Stimulated activated CD4-positive, alpha-beta T cell treated with anti-CD3 and anti-CD28 coated beads, TNF-alpha, amount 100 ng/mL, for 48 hours (primary cell): Measurements from ENCODE around the gene AHSG.

Experiments used
- DNase-seq, 3 donors: peaks; one replicate each; pipeline ENCODE4 v3.0.0-alpha.2; 2020; ENCODE audit warnings: low read depth in 3 of 3

AHSG gene

DNA sequence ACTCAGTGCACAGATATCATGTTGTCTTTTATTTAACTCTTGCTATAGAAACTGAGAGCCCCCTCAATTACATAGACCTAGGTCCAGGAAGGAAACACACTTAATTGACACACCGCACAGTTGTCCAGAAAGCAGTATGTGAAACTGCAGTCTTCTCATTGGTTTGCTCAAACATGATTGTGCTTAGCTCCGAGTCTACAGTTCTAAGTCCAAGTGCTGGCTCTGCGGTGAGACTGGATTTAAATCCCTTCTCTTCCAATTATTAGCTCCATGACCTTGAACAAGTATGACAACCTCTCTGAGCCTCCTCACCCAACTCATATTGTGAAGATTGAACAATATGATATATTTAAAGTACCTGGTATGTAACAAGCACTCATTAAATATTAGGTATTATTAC, 19.0 kb upstream of the AHSG start:
- DNase-seq = no peak

DNA sequence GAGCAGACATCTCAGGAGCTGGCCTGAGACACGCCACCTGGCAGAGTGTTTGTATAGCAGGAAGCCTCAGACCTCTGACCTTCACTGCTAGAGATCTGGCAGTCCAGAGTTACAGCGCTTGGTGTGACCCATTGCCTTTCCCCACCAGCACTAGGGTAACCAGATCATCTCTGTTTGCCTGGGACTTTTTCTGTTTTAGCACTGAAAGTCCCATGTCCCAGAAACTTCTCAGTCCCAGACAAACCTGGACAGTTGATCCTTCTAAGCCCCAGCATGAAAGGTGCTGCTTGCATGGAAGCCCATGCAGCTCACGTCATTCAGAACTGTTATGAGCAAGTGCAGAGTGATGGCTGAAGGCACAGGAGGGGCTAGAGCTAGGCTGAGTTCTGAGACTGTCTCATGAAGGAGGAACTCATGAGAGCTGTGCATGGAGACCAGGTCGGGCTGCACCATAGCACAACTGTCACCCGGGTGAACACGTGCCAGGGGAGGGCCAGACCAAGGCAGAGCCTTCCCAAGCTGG, 18.2 kb upstream of the AHSG start:
- DNase-seq = no peak

DNA sequence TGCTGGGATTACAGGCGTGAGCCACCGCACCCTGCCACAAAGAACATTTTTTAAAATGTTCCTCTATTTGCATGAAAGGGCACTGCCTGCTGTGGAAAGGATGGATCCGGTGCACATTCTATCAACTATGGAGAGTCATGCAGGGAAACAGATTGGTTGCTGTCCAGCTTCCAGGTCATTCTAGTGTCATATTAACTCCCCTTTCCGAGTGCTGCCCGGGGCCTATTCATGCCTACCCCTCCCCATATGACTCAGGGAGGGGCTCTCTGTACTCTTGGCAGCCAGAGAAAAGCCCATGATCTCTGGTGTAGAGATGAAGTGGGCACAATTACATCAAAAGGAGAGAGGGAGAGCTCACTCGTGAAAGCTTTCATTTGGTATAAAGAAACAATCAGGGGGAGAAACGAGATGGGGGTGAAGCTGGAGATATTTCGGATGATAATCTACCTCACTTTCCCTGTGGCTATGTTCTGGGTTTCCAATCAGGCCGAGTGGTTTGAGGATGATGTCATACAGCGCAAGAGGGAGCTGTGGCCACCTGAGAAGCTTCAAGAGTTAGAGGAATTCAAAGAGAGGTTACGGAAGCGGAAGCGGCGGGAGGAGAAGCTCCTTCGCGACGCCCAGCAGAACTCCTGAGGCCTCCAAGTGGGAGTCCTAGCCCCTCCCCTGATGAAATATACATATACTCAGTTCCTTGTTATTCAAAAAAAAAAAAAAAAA, 16.1 kb upstream of the AHSG start:
- no peak for DNase-seq

DNA sequence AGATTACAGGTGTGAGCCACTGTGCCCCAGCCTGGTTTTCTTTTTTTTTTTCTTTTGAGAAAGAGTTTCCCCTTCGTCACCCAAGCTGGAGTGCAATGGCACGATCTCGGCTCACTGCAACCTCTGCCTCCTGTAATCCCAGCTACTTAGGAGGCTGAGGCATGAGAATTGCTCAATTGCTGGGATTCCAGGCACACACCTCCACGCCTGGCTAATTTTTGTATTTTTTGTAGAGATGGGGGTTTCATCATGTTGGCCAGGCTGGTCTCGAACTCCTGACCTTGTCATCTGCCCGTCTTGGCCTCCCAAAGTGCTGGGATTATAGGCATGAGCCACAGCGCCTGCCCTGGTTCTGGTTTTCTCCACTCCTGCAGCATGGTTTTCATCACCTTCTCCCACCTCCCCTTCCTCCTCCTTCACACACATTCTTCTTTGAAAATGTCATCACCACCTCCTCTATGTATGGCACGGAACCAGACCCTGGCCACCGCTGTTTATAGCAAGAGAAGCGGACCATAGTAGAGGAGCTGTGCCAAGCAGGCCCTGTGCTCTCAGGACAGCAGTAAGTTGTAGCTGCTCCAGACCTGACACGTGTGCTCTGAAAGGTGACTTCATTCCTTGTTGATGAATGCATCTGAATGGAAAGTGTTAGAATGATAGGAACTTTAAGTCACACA, 14.6 kb upstream of the AHSG start:
- no peak for DNase-seq

DNA sequence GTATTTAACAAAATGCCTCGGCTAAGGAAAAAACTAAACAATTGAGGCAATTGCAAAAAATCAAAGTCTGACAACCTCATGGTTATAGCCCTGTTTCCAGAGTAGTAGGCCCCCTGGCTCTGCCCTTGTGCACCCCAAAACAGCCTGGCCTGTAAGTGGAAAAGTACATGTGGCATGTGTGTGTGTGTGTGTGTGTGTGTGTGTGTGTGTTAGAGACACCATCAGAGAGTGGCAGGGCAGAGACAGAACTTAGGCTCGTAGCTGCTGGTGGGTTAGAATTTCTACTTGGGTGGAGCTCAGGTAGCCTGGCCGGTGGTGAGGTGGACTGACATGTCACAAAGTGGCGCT, 14.1 kb upstream of the AHSG start:
- no peak for DNase-seq

DNA sequence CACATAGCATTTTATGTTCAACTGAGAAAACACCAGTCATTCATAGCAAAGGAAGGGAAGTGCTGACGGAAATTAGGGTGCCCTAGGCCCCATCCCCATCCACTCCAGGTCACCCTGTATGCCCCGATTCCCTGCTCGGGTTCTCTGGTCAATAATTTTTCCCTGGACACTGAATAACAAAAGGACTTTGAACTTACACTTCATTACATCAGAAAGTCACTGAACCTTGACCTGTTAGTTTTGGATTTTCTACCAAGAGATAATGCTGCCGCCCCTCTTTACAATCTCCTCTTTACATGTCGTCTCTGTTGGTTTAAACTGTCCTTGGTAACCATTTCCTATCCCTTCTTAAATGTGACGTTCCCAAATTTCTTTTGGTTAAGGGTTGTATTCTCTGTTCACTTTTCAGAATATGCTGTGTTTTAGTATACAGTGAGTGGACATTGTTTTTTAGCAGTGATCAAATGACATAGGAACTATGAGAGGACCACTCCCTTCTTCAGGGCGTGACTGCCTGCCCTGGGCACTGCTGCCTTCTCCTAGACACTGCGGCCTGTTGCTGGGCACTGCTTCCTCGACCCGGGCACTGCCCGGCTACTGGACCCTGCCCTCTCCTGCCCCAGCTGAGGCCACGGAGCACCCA, 13.6 kb upstream of the AHSG start:
- DNase-seq = no peak

DNA sequence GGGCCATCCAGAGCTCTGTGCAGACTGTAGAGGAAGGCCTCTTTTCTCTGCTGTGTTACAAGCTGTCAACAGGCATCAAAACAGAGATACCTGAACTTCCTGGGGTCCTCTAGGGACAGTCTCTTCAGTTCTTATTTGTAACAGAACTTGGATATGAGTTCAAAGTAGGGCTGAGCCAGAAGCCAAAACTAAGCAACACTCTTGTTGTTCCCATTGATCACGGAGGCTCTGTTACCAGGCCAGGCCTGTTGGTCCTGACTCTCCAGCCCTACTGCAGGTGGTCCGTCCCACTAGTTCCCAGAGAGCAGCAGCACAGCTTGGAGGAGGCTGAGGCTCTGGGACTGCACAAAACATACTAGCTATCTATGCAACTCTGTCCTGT, 13.1 kb upstream of the AHSG start:
- DNase-seq = no peak

DNA sequence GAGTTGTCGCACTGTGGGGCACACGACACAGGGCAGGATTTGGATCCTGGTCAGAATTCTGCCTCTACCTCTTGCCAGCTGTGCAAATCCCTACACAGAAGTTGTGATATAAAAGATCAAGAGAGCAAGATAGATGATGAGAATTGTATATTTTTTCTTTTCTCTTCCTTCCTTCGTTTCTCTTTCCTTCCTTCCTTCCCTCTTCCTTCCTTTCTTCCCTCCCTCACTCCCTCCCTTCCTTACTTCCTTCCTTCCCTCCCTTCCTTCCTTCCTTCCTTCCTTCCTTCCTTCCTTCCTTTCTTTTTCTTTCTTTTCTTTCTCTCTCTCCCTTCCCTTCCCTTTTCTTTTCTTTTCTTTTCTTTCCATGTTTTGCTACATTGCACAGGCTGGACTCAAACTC, 12.0 kb upstream of the AHSG start:
- no peak for DNase-seq

DNA sequence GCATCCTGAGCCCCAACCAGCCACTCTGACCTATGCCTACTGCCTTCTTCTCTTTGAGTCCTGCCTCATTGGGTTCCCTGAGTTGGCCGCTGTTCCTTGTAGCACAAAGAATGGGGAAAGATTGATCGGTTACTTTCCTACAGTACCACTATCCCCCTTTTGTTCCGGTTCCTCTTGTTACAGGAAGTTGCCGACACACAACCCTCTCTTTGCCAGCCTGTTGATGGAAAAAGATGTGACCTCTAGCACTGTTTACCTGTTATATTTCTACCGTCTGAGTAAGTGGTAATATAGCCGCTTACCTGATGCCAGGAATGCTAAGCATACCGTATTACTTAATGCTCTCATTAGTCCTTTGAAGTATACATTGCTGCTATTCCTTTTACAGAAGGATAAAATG, 9.7 kb upstream of the AHSG start:
- DNase-seq = no peak

DNA sequence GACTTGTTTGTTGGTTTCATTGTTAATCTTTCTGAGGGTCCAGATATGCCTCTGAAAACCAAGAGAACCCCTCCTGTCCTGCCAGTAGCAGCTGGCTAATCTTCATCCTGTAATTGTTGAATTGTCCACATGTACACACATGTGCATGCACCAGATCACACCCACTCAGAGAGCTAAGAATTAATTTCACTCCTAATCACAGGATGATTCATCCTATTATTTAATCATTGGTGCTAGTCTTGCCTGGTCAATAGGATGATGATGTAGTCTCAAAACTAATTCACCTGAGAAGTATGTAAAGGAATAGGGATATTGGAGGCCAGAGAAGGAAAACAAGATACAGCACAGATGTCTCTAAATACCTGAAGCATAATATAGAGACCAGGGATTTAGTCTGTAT, 7.8 kb upstream of the AHSG start:
- DNase-seq = no peak

DNA sequence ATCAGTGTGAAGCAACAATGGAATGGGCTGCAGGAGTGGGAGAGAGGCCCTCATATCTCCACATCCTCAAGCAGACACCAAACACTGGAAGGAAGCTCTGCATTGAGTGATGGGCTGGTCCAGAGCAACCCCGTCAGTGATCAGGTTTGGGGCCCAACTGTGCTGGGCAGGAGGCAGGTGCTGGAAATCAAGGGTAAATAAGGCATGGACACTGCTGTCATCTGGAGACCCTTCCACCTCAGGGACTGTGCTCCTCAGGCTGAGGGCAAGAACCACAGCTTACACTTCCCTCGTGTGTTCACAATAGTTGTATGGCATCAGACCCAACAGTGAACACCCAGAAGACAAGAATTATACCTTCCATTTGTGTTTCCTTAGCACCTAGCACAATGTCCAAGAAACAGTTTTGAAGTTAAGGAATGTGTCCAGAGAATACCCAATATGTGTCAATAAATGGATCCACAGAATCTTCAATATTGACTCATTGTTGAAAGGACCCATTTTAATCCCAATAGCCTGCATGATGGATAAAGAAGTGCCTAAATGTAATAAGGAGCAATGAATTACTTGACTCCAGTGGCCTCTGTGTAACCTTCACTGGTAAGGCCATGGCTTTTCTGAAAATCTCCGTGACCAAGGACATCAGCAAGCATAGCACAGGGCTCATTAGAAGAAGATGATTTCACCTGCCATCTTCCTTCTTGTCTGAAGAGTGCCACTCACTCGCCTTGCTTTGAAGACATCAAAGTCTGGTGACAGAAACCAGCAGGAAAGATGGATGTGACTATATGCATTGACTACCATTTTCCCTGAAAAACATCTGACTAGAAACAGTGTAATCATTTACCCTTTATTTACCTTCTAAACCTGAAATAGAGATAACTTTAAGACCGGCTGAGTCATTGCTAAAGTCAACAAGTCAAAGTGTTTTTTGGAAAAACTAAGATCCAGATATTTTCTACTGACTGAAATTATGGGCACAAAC, 7.0 kb upstream of the AHSG start:
- DNase-seq = no peak

DNA sequence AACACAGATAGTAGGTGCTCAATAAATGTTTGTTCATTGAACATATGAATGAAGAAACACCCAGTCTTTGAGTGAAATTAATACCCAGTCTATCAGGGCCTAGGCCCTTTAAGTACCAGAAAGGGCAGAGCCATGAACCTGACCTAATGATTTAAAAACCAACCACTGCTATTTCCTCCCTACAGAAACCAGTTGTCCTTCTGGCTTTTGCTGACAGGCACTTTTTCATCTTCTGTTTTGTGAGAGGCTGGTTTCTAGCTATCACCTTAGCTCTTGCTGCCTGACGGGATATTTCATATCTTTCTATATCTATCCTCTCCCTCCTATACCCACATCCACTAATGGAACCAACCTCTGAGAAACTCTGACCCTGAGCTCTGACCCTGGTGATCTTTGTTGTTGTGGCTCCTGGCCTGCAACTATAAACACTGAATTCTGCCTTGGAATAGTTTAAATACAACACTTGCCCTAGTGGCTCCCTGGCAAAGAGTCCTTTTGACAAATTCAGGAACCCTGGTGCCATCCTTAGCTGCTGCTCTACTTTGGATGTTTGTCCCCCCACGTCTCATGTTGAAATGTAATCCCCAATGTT, 4.1 kb upstream of the AHSG start:
- DNase-seq = no peak

DNA sequence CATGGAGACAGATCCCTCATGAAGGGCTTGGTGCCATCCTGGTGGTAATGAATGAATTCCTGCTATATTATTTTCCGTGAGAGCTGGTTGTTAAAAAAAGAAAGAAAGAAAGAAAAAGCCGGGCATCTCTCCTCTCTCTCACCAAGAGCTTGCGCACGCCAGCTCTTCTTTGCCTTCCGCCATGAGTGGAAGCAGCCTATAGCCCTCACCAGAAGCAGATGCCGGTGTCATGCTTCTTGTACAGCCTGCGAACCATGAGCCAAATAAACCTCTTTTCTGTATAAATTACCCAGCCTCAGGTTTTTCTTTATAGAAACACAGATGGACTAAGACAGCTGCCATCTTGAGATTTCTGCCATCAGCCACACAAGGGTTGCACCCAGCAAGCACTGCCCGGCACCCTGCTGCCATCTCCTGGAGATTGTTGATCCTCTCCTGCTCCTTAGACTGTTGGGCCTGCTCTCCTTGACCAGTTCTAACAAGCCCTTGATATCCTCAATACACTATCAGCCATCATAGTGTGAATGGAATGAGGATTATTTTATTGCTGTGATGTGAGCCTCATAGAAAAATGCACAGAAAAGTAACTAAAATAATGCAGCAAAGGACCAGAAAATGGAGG, 3.5 kb upstream of the AHSG start:
- DNase-seq = no peak

DNA sequence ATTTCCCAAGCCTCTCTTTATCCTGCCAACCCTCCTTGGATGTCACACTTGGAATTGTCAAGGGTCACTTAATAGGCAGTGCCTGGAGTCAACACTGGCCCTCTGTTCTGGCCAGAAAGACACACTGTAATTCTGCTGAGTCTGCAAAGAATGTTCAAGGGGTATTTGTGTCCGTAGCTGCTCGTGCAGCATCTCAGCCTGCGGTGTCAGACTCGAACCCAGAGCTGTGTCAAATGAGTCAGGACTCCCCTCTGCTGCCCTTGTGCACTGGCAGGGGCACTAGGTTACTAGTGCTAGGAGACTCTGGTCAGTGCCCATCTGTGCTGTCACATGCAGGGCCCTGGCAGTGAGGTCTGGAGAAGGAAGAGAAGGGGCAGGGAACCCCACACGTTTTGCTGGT, 795 bp upstream of the AHSG start:
- DNase-seq = no peak

DNA sequence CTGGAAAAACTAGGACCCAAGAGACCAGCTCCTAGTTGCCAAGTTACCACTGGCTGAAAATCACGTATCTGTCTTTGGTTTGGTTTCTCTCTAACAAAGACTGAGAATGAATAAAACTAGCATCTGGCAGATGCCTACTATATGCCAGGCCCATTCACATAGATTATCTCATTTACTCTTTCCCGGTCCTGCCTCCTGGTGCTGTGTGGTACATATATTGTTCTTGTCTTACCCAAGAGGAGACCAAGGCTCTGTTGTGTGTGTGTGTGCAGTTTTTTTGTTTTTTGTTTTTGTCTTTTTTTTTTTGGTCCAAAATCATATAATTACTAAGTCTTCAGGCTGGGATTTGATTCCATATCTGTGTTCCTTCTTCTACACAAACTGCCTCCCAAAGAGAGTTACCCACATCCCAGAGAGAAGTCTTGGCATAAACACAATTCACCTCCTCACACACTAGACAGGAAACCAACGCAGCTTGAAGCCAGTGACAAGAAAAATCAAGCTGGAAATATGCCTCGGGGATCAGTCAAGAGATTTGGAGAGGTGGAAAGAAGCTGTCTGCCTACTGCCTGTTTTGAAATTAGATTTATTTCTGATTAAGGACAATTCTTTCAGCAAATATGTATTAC, 891 bp downstream of the AHSG start:
- DNase-seq = no peak

DNA sequence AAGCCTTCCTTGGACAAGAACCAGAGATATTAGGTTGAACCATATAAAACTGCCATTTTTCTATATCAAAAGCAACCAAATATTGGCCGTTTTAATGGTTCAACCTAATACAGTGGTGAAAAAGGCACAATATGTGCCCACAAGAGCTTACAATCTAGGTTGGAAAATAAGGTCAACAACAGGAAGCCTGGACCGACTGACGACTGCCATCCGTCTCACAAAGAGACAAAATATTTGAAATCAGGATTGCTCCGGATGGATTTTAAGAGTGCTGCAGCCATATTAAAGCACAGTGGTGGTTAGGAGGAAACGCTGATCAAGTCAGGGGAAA, 1.4 kb downstream of the AHSG start:
- DNase-seq = no peak

DNA sequence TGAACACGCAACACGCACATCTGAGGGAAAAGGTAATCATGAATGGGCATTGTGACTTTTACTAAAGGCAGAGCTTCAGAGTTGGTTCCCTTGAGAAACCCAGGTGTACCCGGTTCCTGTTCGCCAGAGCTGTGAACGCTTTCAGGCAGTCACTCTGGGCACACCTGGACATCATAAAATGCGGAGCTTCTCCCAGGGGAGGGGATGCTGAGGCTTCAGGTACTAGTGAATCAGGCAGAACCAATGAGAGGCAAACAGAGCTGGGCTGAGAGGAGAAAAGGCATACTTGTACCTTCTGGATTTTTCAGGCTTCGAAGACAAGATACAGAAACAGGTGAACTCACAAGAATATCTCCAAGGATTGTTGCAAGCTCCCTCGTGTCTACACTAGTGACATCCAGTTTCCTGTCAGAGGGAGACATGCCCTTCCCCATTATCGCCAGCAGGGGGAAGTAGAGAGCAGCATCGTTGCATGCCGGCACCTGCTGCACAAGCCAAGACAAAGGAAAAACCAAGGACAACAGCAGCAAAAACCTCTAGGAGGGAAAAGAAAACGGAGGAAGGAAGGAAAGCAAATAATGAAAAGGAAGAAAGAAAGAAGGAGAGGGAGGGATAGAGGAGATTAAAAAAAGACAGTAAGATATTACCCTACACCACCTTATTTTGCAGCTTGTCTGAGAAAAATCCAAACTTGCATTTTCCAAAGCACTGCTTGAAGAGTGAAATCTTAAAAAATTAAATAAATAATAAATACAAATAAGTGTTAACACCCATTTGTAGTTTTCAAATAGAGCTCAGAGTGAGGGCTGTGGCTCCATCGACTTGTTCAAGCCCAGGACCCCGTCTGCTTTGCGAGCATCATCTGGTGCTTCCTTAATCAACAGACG, 2.0 kb downstream of the AHSG start:
- DNase-seq = peak; percentile 51 to 65 (median 64)

DNA sequence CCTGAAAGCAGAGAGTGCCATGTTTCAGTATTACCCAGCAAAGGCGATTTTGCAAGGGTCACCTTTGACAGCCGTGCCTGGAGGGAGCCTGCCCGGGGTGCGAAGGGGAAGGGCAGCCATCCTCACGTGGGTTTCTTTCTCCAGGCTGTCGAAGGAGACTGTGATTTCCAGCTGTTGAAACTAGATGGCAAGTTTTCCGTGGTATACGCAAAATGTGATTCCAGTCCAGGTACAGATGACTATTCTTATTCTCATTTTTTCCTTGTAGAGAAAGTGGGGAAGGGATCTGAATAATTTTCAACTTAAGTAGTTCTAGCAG, 3.4 kb downstream of the AHSG start:
- DNase-seq = no peak

DNA sequence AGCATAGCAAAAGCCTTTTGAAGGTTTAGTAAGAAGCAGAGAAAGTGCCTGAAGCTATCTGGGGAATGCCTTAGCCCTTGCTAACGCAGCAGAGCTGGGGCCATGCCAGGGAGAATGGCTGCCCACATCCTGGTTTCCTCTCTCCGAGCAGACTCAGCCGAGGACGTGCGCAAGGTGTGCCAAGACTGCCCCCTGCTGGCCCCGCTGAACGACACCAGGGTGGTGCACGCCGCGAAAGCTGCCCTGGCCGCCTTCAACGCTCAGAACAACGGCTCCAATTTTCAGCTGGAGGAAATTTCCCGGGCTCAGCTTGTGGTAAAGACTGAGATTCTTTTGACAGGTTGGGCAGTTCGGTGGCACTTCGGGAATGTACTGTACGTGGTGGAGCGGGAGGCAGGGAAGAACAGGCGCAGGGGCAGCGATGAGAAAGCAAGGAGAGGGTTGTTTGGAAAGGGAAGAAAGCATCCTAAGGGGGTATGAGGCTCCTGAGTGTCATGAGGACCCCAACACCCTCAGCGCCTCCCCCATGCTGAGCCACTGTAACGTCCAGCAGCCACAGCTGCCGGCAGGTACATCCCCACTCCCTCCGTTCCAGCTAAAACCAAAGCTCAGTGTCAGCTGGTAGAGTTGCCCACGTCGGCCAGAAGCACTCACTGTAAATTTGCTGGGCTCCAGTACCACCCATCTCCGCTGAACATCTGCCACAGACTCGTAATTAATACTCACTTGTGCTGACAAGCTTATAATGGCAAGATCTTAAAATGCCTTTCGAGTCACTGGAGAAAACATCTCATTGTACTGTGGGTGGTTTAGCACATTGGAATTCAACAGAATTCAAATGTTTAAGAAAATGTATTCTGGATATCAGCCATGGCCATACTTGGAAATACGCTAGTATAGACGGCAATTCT, 4.4 kb downstream of the AHSG start:
- DNase-seq = peak; percentile 70 to 81 (median 80)
